GM10266 (cell line): Measurements from ENCODE around the gene ERICH6.

Experiments used
- DNase-seq: peaks from one replicate; pipeline ENCODE4 v3.0.0; 2012; ENCODE audit errors: extremely low spot score
- CTCF ChIP-seq: IDR thresholded peaks from 2 replicates; pipeline ENCODE4 v1.5.1; 2012; ENCODE audit warnings: mild to moderate bottlenecking, low read depth; ENCODE audit not compliant: control insufficient read depth, insufficient read depth; ENCODE audit errors: missing control alignments

Gene ERICH6

DNA sequence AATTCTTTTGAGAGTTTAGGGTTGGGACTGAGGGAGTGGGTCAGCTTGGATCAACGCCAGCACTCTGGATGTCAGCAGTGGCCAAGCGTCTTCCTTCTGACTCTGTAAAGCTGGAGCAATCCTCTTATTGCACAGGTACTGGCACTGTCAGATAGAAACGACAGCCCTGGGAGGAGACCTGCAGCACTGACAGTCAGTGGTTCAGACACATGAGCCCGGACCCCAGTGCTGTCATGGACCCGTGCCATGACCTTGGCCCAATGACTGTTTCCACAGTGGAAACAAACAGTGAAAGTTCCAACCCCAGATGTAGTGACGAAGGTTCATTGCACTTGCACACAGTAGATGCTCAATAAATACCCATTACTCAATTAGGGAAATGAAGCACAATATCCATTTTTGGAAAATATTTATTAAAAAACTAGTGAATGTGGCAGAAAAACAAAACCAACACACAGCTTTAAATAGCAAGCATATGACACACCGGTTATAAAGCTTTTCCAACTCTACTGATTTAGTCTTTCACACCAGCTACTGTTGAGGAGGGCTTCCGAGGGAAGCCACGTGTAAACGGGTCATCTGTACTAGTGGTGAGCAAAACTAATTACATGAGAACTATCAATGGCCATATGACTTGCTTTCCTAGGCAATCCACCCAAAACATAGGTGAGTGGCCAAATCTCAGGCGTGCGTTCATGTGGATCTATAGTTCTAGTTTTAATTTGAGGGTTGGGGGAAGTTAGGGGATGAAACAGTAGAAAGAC, 37.2 kb upstream of the ERICH6 start:
- TF ChIP-seq CTCF: no peak
- no peak for DNase-seq

- no peak for TF ChIP-seq CTCF
- DNase-seq: no peak
Measured at GRCh38 chr3:150739877-150740645, 36.3 kb upstream of the ERICH6 start.

GRCh38 chr3:150739200-150739863, 35.6 kb upstream of the ERICH6 start:
- DNase-seq: no peak
- TF ChIP-seq CTCF: no peak

GRCh38 chr3:150738688-150739087, 35.0 kb upstream of the ERICH6 start:
- TF ChIP-seq CTCF: no peak
- DNase-seq: no peak

- DNase-seq: no peak
- no peak for TF ChIP-seq CTCF
Measured at GRCh38 chr3:150737874-150738679, 34.4 kb upstream of the ERICH6 start.

GRCh38 chr3:150736903-150737832, 33.4 kb upstream of the ERICH6 start:
- TF ChIP-seq CTCF: no peak
- no peak for DNase-seq
